HCT116 (cell line): Measurements from ENCODE around the gene CTAGE1. TPM values are rescaled to one million over a fixed set of nuclear protein-coding genes. Genes with fewer than 3 reads are reported as not detected.

ENCODE experiments used
- ATAC-seq: fragments of 200-7000 bp; cut with Tn5 transposase; 2 replicates; pipeline ENCODE4 v1.9.1; 2020; ENCODE audit warnings: mild to moderate bottlenecking, moderate library complexity
- BruUV-seq: library from RNA; stranded (reverse); fragments of 400-500 nt; replicated peaks from 2 replicates; lab custom pipeline; 2021; lab: Mats Ljungman, UMichigan
- CTCF ChIA-PET: fragments of 300-600 bp; sonication (Branson Sonifier 250); formaldehyde crosslinking; loops from one replicate; lab custom pipeline; 2021; ENCODE audit warnings: antibody characterized with exemption; lab: Charles Lee
- POLR2A ChIA-PET: fragments of 300-600, 350-600 bp; sonication (Branson Sonifier 250); formaldehyde crosslinking; loops from one replicate; lab custom pipeline; 2021; ENCODE audit warnings: antibody characterized with exemption; lab: Charles Lee
- RAD21 ChIA-PET, 2 experiments: fragments of 300-600 bp; sonication (Branson Sonifier 250); formaldehyde crosslinking; loops; one replicate each; lab custom pipeline; 2023; ENCODE audit warnings: low total read pairs in 2 of 2; ENCODE audit not compliant: uncharacterized antibody in 2 of 2, unreplicated experiment in 2 of 2, low non-redundant PET in 1 of 2; lab: Charles Lee
- DNase-seq: peaks from one replicate; pipeline ENCODE4 v3.0.0-alpha.2; 2010; ENCODE audit warnings: low read depth, low spot score
- H2AFZ ChIP-seq: fragments of 200-600 bp; shearing (Covaris generic), sonication (generic); 2 replicates; pipeline ENCODE4 v1.6.1; 2017; ENCODE audit warnings: low read depth, mixed run types, mixed read lengths, antibody characterized with exemption, low read length; ENCODE audit not compliant: poor library complexity, severe bottlenecking
- H3K27ac ChIP-seq: 2 replicates; pipeline ENCODE4 v1.5.1; 2012; ENCODE audit warnings: low read depth, low read length
- H3K27me3 ChIP-seq: fragments of 200-600 bp; sonication (generic); 2 replicates; pipeline ENCODE4 v1.6.1; 2016; ENCODE audit warnings: mixed run types, low read length, mixed read lengths; ENCODE audit not compliant: insufficient read depth
- H3K36me3 ChIP-seq, 2 experiments: fragments of 200-500 bp in 1 of 2; fragments of 200-600 bp in 1 of 2; sonication (Bioruptor generic) in 1 of 2; sonication (generic) in 1 of 2; 2 replicates each; pipeline versions ENCODE4 v1.5.1 to v1.6.1; 2014 to 2016; ENCODE audit warnings: low read length in 2 of 2, inconsistent platforms in 1 of 2, mixed read lengths in 1 of 2, mixed run types in 1 of 2; ENCODE audit not compliant: insufficient read depth in 2 of 2, control insufficient read depth in 1 of 2
- H3K4me1 ChIP-seq, 2 experiments: fragments of 200-600 bp in 1 of 2; sonication (generic) in 1 of 2; 2 replicates each; pipeline versions ENCODE4 v1.5.1 to v1.6.1; 2012 to 2017; ENCODE audit warnings: low read length in 2 of 2, inconsistent platforms in 1 of 2, mild to moderate bottlenecking in 1 of 2, mixed read lengths in 1 of 2, mixed run types in 1 of 2, moderate library complexity in 1 of 2; ENCODE audit not compliant: insufficient read depth in 2 of 2, control insufficient read depth in 1 of 2
- H3K4me2 ChIP-seq: fragments of 200-600 bp; sonication (generic); 2 replicates; pipeline ENCODE4 v1.6.1; 2017; ENCODE audit warnings: mixed run types, low read length, mixed read lengths
- H3K4me3 ChIP-seq, 2 experiments: fragments of 200-600 bp in 1 of 2; sonication (generic) in 1 of 2; replicated peaks in 1 of 2; 2 replicates each; pipeline ENCODE4 v1.5.1; 2011 to 2016; ENCODE audit warnings: low read length in 2 of 2, control low read depth in 1 of 2, low read depth in 1 of 2, mild to moderate bottlenecking in 1 of 2, mixed read lengths in 1 of 2, mixed run types in 1 of 2
- H3K79me2 ChIP-seq: fragments of 200-600 bp; sonication (generic); 2 replicates; pipeline ENCODE4 v1.6.1; 2017; ENCODE audit warnings: mild to moderate bottlenecking, mixed run types, low read length, moderate library complexity, mixed read lengths; ENCODE audit not compliant: insufficient read depth
- H3K9ac ChIP-seq: fragments of 200-600 bp; sonication (generic); 2 replicates; pipeline ENCODE4 v1.6.1; 2016; ENCODE audit warnings: low read length, mixed read lengths
- H3K9me2 ChIP-seq: fragments of 200-600 bp; sonication (generic), shearing (Covaris generic); 2 replicates; pipeline ENCODE4 v1.6.1; 2017; ENCODE audit warnings: mixed run types, mild to moderate bottlenecking, moderate library complexity; ENCODE audit not compliant: insufficient read depth
- H3K9me3 ChIP-seq, 2 experiments: fragments of 200-500 bp in 1 of 2; fragments of 200-600 bp in 1 of 2; sonication (Bioruptor generic) in 1 of 2; sonication (generic) in 1 of 2; 2 replicates each; pipeline ENCODE4 v1.6.1; 2014 to 2017; ENCODE audit warnings: low read length in 2 of 2, mixed read lengths in 2 of 2, inconsistent platforms in 1 of 2, low read depth in 1 of 2, mild to moderate bottlenecking in 1 of 2, mixed run types in 1 of 2, moderate library complexity in 1 of 2; ENCODE audit not compliant: control insufficient read depth in 1 of 2, insufficient read depth in 1 of 2
- H4K20me1 ChIP-seq: fragments of 200-600 bp; sonication (generic), shearing (Covaris generic); 2 replicates; pipeline ENCODE4 v1.6.1; 2017; ENCODE audit warnings: mixed run types, mild to moderate bottlenecking, moderate library complexity; ENCODE audit not compliant: insufficient read depth
- ATF3 ChIP-seq: IDR thresholded peaks from 2 replicates; pipeline ENCODE4 v1.6.1; 2012
- CEBPB ChIP-seq: IDR thresholded peaks from 2 replicates; pipeline ENCODE4 v1.6.1; 2012; ENCODE audit warnings: low read depth
- EGR1 ChIP-seq: IDR thresholded peaks from 2 replicates; pipeline ENCODE4 v1.6.1; 2012; ENCODE audit warnings: low read depth
- FOSL1 ChIP-seq: IDR thresholded peaks from 2 replicates; pipeline ENCODE4 v1.6.1; 2012; ENCODE audit warnings: low read depth
- JUND ChIP-seq: IDR thresholded peaks from 2 replicates; pipeline ENCODE4 v1.6.1; 2012
- MAX ChIP-seq: IDR thresholded peaks from 2 replicates; pipeline ENCODE4 v1.6.1; 2012
- POLR2A ChIP-seq: IDR thresholded peaks from 2 replicates; pipeline ENCODE4 v1.7.0; 2011; ENCODE audit warnings: borderline replicate concordance; ENCODE audit not compliant: insufficient read depth, insufficient read length; ENCODE audit errors: extremely low read depth
- POLR2AphosphoS5 ChIP-seq: IDR thresholded peaks from 2 replicates; pipeline ENCODE4 v1.6.1; 2011; ENCODE audit warnings: mild to moderate bottlenecking, low read depth, low read length, moderate library complexity
- SIN3A ChIP-seq: IDR thresholded peaks from 2 replicates; pipeline ENCODE4 v1.6.1; 2012; ENCODE audit warnings: low read depth
- SP1 ChIP-seq: IDR thresholded peaks from 2 replicates; pipeline ENCODE4 v1.6.1; 2012; ENCODE audit warnings: low read depth
- SRF ChIP-seq: IDR thresholded peaks from 2 replicates; pipeline ENCODE4 v1.6.1; 2012; ENCODE audit warnings: low read depth
- TCF7L2 ChIP-seq: IDR thresholded peaks from 2 replicates; pipeline ENCODE4 v1.7.0; 2011; ENCODE audit warnings: borderline replicate concordance, inconsistent platforms; ENCODE audit not compliant: insufficient read depth, insufficient read length; ENCODE audit errors: extremely low read depth
- YY1 ChIP-seq: IDR thresholded peaks from 2 replicates; pipeline ENCODE4 v1.6.1; 2011; ENCODE audit warnings: low read length, low read depth, moderate library complexity, mild to moderate bottlenecking; ENCODE audit not compliant: insufficient replicate concordance; ENCODE audit errors: extremely low read depth
- ZNF274 ChIP-seq: fragments of 200-500 bp; sonication (Bioruptor generic); IDR thresholded peaks from 2 replicates; pipeline ENCODE4 v1.6.1; 2014; ENCODE audit warnings: mild to moderate bottlenecking, low read depth, low read length, inconsistent platforms
- intact Hi-C: fragments of 100-400 bp; cut with micrococcal nuclease; formaldehyde crosslinking; loops from 2 replicates; pipeline ENCODE4 v1.10.0; 2022
- total RNA-seq: library from RNA; stranded (reverse); gene quantifications from one replicate; pipeline ENCODE4 v1.2.1, GENCODE V29; 2021; ENCODE audit not compliant: unreplicated experiment
- TF ChIP-seq, protein P1 (sequence below): IDR thresholded peaks from 2 replicates; pipeline ENCODE4 v1.6.1; 2011; ENCODE audit warnings: mild to moderate bottlenecking, low read length, moderate library complexity; ENCODE audit not compliant: insufficient replicate concordance; ENCODE audit errors: extremely low read depth
- TF ChIP-seq, protein P2 (sequence below): IDR thresholded peaks from 2 replicates; pipeline ENCODE4 v1.6.1; 2012; ENCODE audit warnings: low read depth
- TF ChIP-seq, protein P3 (sequence below), 3 experiments: fragments of 200-600 bp in 1 of 3; sonication (generic) in 1 of 3; IDR thresholded peaks in 2 of 3; conservative IDR thresholded peaks in 1 of 3; 2 replicates each; pipeline ENCODE4 v1.5.1; 2012 to 2017; ENCODE audit warnings: low read depth in 2 of 3, low read length in 2 of 3, antibody characterized with exemption in 1 of 3, borderline replicate concordance in 1 of 3, control low read depth in 1 of 3, mild to moderate bottlenecking in 1 of 3, mixed read lengths in 1 of 3, mixed run types in 1 of 3, moderate library complexity in 1 of 3; ENCODE audit not compliant: insufficient read depth in 1 of 3

The CTAGE1 gene
- total RNA-seq, 1 experiment from 2014 or later, result not detected

DNA sequence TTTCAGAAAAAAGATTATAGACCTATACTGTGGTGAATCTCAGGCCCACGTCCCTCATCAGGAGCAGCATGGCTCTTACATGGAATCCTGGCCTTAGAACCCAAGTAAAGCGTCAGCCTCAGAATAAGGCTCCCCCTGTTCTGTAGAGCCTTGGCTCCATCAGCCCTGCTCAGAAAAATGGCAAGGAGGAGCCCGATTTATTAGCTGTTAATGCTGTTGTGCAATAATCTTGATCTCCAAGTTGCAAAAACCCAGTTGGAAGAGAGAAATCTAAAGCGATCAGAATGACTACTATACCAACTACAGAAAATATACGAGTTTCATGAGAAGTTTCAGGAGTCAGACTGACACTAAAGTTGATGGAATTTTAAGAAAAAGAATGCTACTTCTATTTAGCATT lies 35.6 kb upstream of the CTAGE1 start (continued):
- TF ChIP-seq TCF7L2 (no peak), ATF3 (no peak), EGR1 (no peak), YY1 (no peak)

GRCh38 chr18:22452226-22452668 lies 34.5 kb upstream of the CTAGE1 start:
- Histone ChIP-seq H4K20me1 (no peaks in the 10 kb centered on the region), H3K9me2 (no peaks in the 10 kb centered on the region), H3K4me1 (no peaks in the 10 kb centered on the region), H3K4me3 (no peak overlapping the region), H3K27ac (no peak overlapping the region), H3K36me3 (no peaks in the 10 kb centered on the region), H3K27me3 (no peaks in the 10 kb centered on the region), H3K4me2 (no peak overlapping the region), H2AFZ (no peak overlapping the region), H3K9me3 (peaks cover 0 to 10% of the 10 kb centered on the region in 2 experiments; a peak in 1 of 4 replicates), H3K79me2 (no peaks in the 10 kb centered on the region), H3K9ac (no peak overlapping the region)
- CTCF ChIA-PET, result no interaction called here
- no TSS peak for BruUV-seq
- intact Hi-C loops, result no loop called here
- RAD21 ChIA-PET, result no interaction called here
- POLR2A ChIA-PET, result no interaction called here
- ATAC-seq (no peak), DNase-seq (no peak)
- TF ChIP-seq FOSL1, result no peak
- no peak for TF ChIP-seq SIN3A
- TF ChIP-seq, protein P1, sequence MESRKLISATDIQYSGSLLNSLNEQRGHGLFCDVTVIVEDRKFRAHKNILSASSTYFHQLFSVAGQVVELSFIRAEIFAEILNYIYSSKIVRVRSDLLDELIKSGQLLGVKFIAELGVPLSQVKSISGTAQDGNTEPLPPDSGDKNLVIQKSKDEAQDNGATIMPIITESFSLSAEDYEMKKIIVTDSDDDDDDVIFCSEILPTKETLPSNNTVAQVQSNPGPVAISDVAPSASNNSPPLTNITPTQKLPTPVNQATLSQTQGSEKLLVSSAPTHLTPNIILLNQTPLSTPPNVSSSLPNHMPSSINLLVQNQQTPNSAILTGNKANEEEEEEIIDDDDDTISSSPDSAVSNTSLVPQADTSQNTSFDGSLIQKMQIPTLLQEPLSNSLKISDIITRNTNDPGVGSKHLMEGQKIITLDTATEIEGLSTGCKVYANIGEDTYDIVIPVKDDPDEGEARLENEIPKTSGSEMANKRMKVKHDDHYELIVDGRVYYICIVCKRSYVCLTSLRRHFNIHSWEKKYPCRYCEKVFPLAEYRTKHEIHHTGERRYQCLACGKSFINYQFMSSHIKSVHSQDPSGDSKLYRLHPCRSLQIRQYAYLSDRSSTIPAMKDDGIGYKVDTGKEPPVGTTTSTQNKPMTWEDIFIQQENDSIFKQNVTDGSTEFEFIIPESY, result no peak
- no peak for TF ChIP-seq ZNF274
- TF ChIP-seq, protein P2, sequence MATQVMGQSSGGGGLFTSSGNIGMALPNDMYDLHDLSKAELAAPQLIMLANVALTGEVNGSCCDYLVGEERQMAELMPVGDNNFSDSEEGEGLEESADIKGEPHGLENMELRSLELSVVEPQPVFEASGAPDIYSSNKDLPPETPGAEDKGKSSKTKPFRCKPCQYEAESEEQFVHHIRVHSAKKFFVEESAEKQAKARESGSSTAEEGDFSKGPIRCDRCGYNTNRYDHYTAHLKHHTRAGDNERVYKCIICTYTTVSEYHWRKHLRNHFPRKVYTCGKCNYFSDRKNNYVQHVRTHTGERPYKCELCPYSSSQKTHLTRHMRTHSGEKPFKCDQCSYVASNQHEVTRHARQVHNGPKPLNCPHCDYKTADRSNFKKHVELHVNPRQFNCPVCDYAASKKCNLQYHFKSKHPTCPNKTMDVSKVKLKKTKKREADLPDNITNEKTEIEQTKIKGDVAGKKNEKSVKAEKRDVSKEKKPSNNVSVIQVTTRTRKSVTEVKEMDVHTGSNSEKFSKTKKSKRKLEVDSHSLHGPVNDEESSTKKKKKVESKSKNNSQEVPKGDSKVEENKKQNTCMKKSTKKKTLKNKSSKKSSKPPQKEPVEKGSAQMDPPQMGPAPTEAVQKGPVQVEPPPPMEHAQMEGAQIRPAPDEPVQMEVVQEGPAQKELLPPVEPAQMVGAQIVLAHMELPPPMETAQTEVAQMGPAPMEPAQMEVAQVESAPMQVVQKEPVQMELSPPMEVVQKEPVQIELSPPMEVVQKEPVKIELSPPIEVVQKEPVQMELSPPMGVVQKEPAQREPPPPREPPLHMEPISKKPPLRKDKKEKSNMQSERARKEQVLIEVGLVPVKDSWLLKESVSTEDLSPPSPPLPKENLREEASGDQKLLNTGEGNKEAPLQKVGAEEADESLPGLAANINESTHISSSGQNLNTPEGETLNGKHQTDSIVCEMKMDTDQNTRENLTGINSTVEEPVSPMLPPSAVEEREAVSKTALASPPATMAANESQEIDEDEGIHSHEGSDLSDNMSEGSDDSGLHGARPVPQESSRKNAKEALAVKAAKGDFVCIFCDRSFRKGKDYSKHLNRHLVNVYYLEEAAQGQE, result no peak
- TF ChIP-seq MAX, result no peak
- no peak for TF ChIP-seq JUND
- TF ChIP-seq, protein P3, sequence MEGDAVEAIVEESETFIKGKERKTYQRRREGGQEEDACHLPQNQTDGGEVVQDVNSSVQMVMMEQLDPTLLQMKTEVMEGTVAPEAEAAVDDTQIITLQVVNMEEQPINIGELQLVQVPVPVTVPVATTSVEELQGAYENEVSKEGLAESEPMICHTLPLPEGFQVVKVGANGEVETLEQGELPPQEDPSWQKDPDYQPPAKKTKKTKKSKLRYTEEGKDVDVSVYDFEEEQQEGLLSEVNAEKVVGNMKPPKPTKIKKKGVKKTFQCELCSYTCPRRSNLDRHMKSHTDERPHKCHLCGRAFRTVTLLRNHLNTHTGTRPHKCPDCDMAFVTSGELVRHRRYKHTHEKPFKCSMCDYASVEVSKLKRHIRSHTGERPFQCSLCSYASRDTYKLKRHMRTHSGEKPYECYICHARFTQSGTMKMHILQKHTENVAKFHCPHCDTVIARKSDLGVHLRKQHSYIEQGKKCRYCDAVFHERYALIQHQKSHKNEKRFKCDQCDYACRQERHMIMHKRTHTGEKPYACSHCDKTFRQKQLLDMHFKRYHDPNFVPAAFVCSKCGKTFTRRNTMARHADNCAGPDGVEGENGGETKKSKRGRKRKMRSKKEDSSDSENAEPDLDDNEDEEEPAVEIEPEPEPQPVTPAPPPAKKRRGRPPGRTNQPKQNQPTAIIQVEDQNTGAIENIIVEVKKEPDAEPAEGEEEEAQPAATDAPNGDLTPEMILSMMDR (IDR thresholded peaks at IDR 0.05 in 2 of 3, conservative IDR thresholded peaks at IDR 0.05 in 1 of 3; ENCODE audit: borderline replicate concordance in 1 of 3, insufficient read depth in 1 of 3, low read depth in 2 of 3, low read length in 2 of 3), result no peak
- TF ChIP-seq SP1, result no peak
- no peak for TF ChIP-seq TCF7L2
- no peak for TF ChIP-seq POLR2A
- TF ChIP-seq ATF3, result no peak
- TF ChIP-seq CEBPB, result no peak
- no peak for TF ChIP-seq EGR1
- no peak for TF ChIP-seq SRF
- TF ChIP-seq POLR2AphosphoS5, result no peak
